Muscle of arm (tissue), 12 donors: ENCODE data around the gene CERS3. TPM values are rescaled to one million over a fixed set of nuclear protein-coding genes. Genes with fewer than 3 reads are reported as not detected.
"Not testable (repeated sequence)": the region's sequence is repeated elsewhere in the genome, so short reads cannot be mapped to it uniquely, and the experiment has no call there.

Experiments
- DNase-seq: peaks from one replicate; pipeline ENCODE4 v3.0.0-alpha.2; 2013
- polyA plus RNA-seq, 12 donors: library from polyadenylated mRNA; unstranded; fragments of 120-200 nt; gene quantifications; one replicate each; pipeline ENCODE4 v1.2.1, GENCODE V29; 2013; ENCODE audit not compliant: insufficient read length in 12 of 12

The CERS3 gene
- polyA plus RNA-seq, 12 donors: 0.74 to 16.0 (median 2.4) TPM; not detected in 2

- no peak for DNase-seq
These were observed 60.5 kb downstream of the CERS3 start for GRCh38 chr15:100468285-100468684.

GRCh38 chr15:100466073-100466472 lies 62.7 kb downstream of the CERS3 start:
- DNase-seq: no peak

GRCh38 chr15:100464888-100465287 lies 63.9 kb downstream of the CERS3 start:
- no peak for DNase-seq

GRCh38 chr15:100464256-100464655 lies 64.5 kb downstream of the CERS3 start:
- no peak for DNase-seq

GRCh38 chr15:100463515-100463914 lies 65.2 kb downstream of the CERS3 start:
- DNase-seq: no peak

- DNase-seq: no peak
These were observed 67.7 kb downstream of the CERS3 start for GRCh38 chr15:100461049-100461448.

- no peak for DNase-seq
These were observed 71.5 kb downstream of the CERS3 start for GRCh38 chr15:100457201-100457600.

- DNase-seq: no peak
These were observed 74.6 kb downstream of the CERS3 start for GRCh38 chr15:100454148-100454547.

- DNase-seq: no peak
These were observed 80.3 kb downstream of the CERS3 start for GRCh38 chr15:100448481-100448880.

GRCh38 chr15:100441063-100441462 lies 87.7 kb downstream of the CERS3 start:
- DNase-seq: not testable (repeated sequence)

GRCh38 chr15:100439514-100439913 lies 89.2 kb downstream of the CERS3 start:
- no peak for DNase-seq

- peak; percentile 85 for DNase-seq
These were observed 90.2 kb downstream of the CERS3 start for GRCh38 chr15:100438570-100438969.

- DNase-seq: no peak
These were observed 91.5 kb downstream of the CERS3 start for GRCh38 chr15:100437261-100437660.

- DNase-seq: no peak
These were observed 94.2 kb downstream of the CERS3 start for GRCh38 chr15:100434561-100434960.

- no peak for DNase-seq
These were observed 94.7 kb downstream of the CERS3 start for GRCh38 chr15:100434038-100434437.

- no peak for DNase-seq
These were observed 95.4 kb downstream of the CERS3 start for GRCh38 chr15:100433304-100433703.

GRCh38 chr15:100430411-100430810 lies 98.3 kb downstream of the CERS3 start:
- no peak for DNase-seq

GRCh38 chr15:100429116-100429728 lies 99.5 kb downstream of the CERS3 start:
- DNase-seq: no peak

- DNase-seq: peak; percentile 31
These were observed 101.8 kb downstream of the CERS3 start for GRCh38 chr15:100426937-100427336.

- DNase-seq: no peak
These were observed 123.6 kb downstream of the CERS3 start for GRCh38 chr15:100405179-100405578.

GRCh38 chr15:100400996-100401395 lies 127.8 kb downstream of the CERS3 start:
- no peak for DNase-seq

- no peak for DNase-seq
These were observed 133.9 kb downstream of the CERS3 start for GRCh38 chr15:100394736-100395440.

- DNase-seq: no peak
These were observed 135.7 kb downstream of the CERS3 start for GRCh38 chr15:100393008-100393407.
